ENCODE results near the gene ADCY2. TPM values are rescaled to one million over a fixed set of nuclear protein-coding genes. Genes with fewer than 3 reads are reported as not detected.

Gene ADCY2
- total and polyA plus RNA-seq, 9 of the 15 experiments (the other 6 are each of a cell fraction or from before 2014, with no cell fraction given) = 0.01 to 0.15 (median 0.03) TPM; not detected in 5

DNA sequence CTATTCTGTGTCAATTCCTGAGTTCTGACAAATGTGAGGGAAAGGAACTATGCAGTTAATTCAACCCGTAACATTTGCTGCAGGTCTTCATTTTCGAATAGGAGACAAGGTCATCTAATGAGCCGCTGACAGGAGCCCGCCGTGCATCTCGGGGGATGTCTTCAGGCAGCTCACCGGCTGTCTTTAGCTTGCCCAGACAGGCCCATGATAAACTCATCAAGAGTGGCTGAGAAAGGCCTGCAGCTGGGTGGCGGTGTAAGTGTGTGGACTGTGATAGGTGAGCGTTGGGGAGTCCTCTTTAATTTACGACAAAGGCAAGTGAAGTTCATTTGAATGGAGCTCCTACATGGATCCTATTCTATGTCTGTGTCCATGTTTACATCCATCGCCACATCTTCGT, 190.5 kb downstream of the ADCY2 start:
- in situ Hi-C loops (cut with MboI) = no loop called here
- Histone ChIP-seq H3K27ac (ENCODE audit: extremely low read depth, low read depth, low read length) (no peak overlapping the region), H3K9ac (ENCODE audit: insufficient read depth in 1 of 2, low read depth in 2 of 2, low read length in 2 of 2) (no peak overlapping the region), H3K9me3 (replicated peaks; ENCODE audit: control insufficient read depth, insufficient read depth, low read depth, low read length) (no peaks in the 10 kb centered on the region), H4K20me1 (replicated peaks; ENCODE audit: control insufficient read depth, insufficient read depth, low read length) (no peaks in the 10 kb centered on the region), H2AFZ (ENCODE audit: low read depth, low read length) (no peak overlapping the region), H3K4me3 (no peak overlapping the region), H3K36me3 (ENCODE audit: control insufficient read depth, insufficient read depth, low read length) (no peaks in the 10 kb centered on the region), H3K4me2 (ENCODE audit: insufficient read depth, low read length) (no peak overlapping the region), H3K79me2 (ENCODE audit: control insufficient read depth, insufficient read depth, low read length) (no peaks in the 10 kb centered on the region), H3K9me1 (ENCODE audit: control insufficient read depth, insufficient read depth, low read length) (no peaks in the 10 kb centered on the region), H3K4me1 (replicated peaks in 1 of 2; ENCODE audit: control insufficient read depth in 2 of 2, insufficient read depth in 2 of 2, low read length in 2 of 2) (no peaks in the 10 kb centered on the region), H3K27me3 (ENCODE audit: control insufficient read depth in 2 of 2, insufficient read depth in 2 of 2, low read length in 2 of 2) (no peaks in the 10 kb centered on the region)
- ATAC-seq (no peak), DNase-seq (ENCODE audit: extremely low read depth in 1 of 4, low spot score in 3 of 4) (no peak), FAIRE-seq (no peak)
- intact Hi-C loops (cut with micrococcal nuclease) = no loop called here
- BruUV-seq (replicated peaks) = no TSS peak
- under 1% methylated on average over 12 of the region's 12 CpGs for WGBS (ENCODE audit: insufficient coverage, low coverage, missing lambda C conversion rate)
- POLR2A ChIA-PET = no interaction called here
- CTCF ChIA-PET (ENCODE audit: low intra/inter-chr PET ratio) = no interaction called here
- TF ChIP-seq ZNF830 (CRISPR knock-in tag; IDR thresholded peaks at IDR 0.05) = no peak
- TF ChIP-seq ESRRA (IDR thresholded peaks at IDR 0.05; ENCODE audit: borderline replicate concordance, low read depth) = no peak
- TF ChIP-seq, protein P1, sequence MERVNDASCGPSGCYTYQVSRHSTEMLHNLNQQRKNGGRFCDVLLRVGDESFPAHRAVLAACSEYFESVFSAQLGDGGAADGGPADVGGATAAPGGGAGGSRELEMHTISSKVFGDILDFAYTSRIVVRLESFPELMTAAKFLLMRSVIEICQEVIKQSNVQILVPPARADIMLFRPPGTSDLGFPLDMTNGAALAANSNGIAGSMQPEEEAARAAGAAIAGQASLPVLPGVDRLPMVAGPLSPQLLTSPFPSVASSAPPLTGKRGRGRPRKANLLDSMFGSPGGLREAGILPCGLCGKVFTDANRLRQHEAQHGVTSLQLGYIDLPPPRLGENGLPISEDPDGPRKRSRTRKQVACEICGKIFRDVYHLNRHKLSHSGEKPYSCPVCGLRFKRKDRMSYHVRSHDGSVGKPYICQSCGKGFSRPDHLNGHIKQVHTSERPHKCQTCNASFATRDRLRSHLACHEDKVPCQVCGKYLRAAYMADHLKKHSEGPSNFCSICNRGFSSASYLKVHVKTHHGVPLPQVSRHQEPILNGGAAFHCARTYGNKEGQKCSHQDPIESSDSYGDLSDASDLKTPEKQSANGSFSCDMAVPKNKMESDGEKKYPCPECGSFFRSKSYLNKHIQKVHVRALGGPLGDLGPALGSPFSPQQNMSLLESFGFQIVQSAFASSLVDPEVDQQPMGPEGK (CRISPR knock-in tag; IDR thresholded peaks at IDR 0.05; ENCODE audit: borderline replicate concordance) = no peak
- no peak for TF ChIP-seq ZNF282 (CRISPR knock-in tag; IDR thresholded peaks at IDR 0.05)
- TF ChIP-seq ZNF778 (CRISPR knock-in tag; IDR thresholded peaks at IDR 0.05) = no peak
- TF ChIP-seq ZSCAN32 (CRISPR knock-in tag; IDR thresholded peaks at IDR 0.05) = no peak
- TF ChIP-seq ZNF785 (CRISPR knock-in tag; IDR thresholded peaks at IDR 0.05) = no peak
- no peak for TF ChIP-seq ZNF644 (tag; IDR thresholded peaks at IDR 0.05; ENCODE audit: low read depth)
- no peak for TF ChIP-seq ZNF696 (CRISPR knock-in tag; conservative IDR thresholded peaks at IDR 0.05)
- TF ChIP-seq, protein P2, sequence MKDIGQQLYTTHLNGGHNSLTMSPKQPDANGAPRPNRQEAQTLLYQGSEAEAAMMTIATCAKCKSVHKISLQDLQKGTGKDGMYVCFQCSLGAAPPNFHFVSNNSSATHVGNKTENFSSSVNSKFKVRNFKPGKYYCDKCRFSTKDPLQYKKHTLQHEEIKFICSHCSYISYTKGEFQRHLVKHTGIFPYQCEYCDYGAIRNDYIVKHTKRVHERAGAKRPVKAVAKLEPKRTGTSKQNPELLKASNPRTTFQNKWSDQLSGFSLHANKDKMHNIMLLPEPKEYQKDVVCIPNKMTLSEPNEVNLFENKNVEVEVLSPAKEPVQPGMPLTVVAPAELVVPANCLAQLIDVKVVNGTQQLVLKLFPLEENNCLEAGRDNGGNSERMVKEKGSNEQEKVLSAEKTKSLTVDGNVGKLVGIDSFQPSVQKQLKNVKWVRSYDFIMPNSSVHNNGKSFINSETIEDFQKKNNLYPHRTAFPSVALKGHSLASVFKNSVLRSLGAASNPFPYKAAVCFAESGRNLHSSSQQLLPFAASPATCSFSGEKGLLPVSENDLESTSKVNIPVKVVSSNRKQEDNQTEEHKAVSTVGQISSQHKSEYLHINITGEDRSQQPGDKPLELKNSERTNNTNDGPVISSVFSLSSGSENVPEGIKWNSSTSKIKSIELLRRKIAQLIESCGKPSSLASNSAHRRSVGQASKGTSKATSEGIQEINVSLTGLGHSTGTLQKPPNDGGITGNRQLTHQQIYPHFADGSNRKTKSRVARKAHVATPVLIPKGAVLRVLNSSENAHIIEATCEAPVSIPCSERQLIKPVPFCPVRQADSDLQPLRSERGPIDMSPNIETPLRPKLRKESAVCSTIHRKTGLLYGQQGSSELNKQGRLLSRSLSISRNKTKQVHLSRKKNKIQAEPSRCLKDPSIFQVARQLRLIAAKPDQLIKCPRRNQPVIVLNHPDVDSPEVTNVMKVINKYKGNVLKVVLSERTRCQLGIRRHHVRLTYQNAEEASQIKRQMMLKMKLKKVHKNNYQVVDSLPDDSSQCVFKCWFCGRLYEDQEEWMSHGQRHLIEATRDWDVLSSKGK (CRISPR knock-in tag; IDR thresholded peaks at IDR 0.05) = no peak
- no peak for TF ChIP-seq ELF4 (CRISPR knock-in tag; IDR thresholded peaks at IDR 0.05)
- TF ChIP-seq KLF13 (tag; IDR thresholded peaks at IDR 0.05; ENCODE audit: borderline replicate concordance, low read depth) = no peak
- TF ChIP-seq E2F4 (CRISPR knock-in tag; IDR thresholded peaks at IDR 0.05; ENCODE audit: low read depth) = no peak
- TF ChIP-seq PBX2 (CRISPR knock-in tag; IDR thresholded peaks at IDR 0.05; ENCODE audit: low read depth) = no peak
- TF ChIP-seq PBX2 (tag; conservative IDR thresholded peaks at IDR 0.05; ENCODE audit: low read depth) = no peak

All from K562 (cell line).